NT2/D1 (cell line): Measurements from ENCODE around the gene ANKRD30B.

Source experiments
- DNase-seq: peaks from one replicate; pipeline ENCODE4 v3.0.0-alpha.2; 2011; ENCODE audit warnings: low read depth, low spot score
- H3K27me3 ChIP-seq: 2 replicates; pipeline ENCODE4 v1.6.0; 2011; ENCODE audit warnings: mild to moderate bottlenecking; ENCODE audit not compliant: insufficient read length, insufficient read depth
- H3K36me3 ChIP-seq: 2 replicates; pipeline ENCODE4 v1.6.1; 2011; ENCODE audit warnings: mild to moderate bottlenecking, low read length, mixed read lengths; ENCODE audit not compliant: insufficient read depth, insufficient read length
- H3K4me1 ChIP-seq: 2 replicates; pipeline ENCODE4 v1.5.1; 2011; ENCODE audit not compliant: insufficient read depth, insufficient read length
- H3K4me3 ChIP-seq: 2 replicates; pipeline ENCODE4 v1.5.1; 2011; ENCODE audit warnings: low read depth; ENCODE audit not compliant: insufficient read length
- H3K9ac ChIP-seq: 2 replicates; pipeline ENCODE4 v1.6.0; 2011; ENCODE audit warnings: low read depth; ENCODE audit not compliant: insufficient read length
- H3K9me3 ChIP-seq: 2 replicates; pipeline ENCODE4 v1.5.1; 2011; ENCODE audit warnings: mild to moderate bottlenecking, low read length; ENCODE audit not compliant: insufficient read depth
- SUZ12 ChIP-seq: IDR thresholded peaks from 2 replicates; pipeline ENCODE4 v1.6.1; 2011; ENCODE audit not compliant: insufficient read length, insufficient read depth; ENCODE audit errors: extremely low read depth
- YY1 ChIP-seq: IDR thresholded peaks from 2 replicates; pipeline ENCODE4 v1.6.1; 2011; ENCODE audit not compliant: insufficient read length, insufficient read depth
- ZNF274 ChIP-seq: IDR thresholded peaks from 2 replicates; pipeline ENCODE4 v1.6.1; 2011; ENCODE audit warnings: mild to moderate bottlenecking, low read depth, low read length

The ANKRD30B gene

GRCh38 chr18:14900435-14900834 is 152.5 kb downstream of the ANKRD30B start:
- no peaks in the 10 kb centered on the region for H3K9me3 ChIP-seq
- H3K9ac ChIP-seq, result no peak overlapping the region
- no peak overlapping the region for H3K4me3 ChIP-seq
- DNase-seq, result no peak
- H3K4me1 ChIP-seq, result peaks cover 1% of the 10 kb centered on the region
- no peaks in the 10 kb centered on the region for H3K36me3 ChIP-seq
- H3K27me3 ChIP-seq, result no peaks in the 10 kb centered on the region
- TF ChIP-seq YY1 (no peak), SUZ12 (no peak), ZNF274 (no peak)
